SU-DHL-6 (cell line): Measurements from ENCODE around the gene DICER1.

Source experiments
- H2AFZ ChIP-seq: fragments of 200-600 bp; sonication (generic); 2 replicates; pipeline ENCODE4 v1.6.1; 2014; ENCODE audit warnings: low read depth, mild to moderate bottlenecking, moderate library complexity, mixed read lengths, antibody characterized with exemption, low read length; ENCODE audit not compliant: severe bottlenecking
- H3F3A ChIP-seq: fragments of 200-600 bp; shearing (Covaris generic); 2 replicates; pipeline ENCODE4 v1.6.0; 2016; ENCODE audit warnings: antibody characterized with exemption, mild to moderate bottlenecking; ENCODE audit not compliant: insufficient read depth
- H3K27ac ChIP-seq: fragments of 200-600 bp; sonication (generic); 2 replicates; pipeline ENCODE4 v1.5.1; 2016; ENCODE audit warnings: low read depth, mild to moderate bottlenecking, low read length, moderate library complexity, mixed read lengths
- H3K27me3 ChIP-seq: fragments of 200-600 bp; sonication (generic), shearing (Covaris generic); 2 replicates; pipeline ENCODE4 v1.6.0; 2014; ENCODE audit warnings: mild to moderate bottlenecking, low read length
- H3K36me3 ChIP-seq: fragments of 200-600 bp; sonication (generic); 2 replicates; pipeline ENCODE4 v1.6.1; 2014; ENCODE audit warnings: mild to moderate bottlenecking, low read length, mixed read lengths
- H3K4me2 ChIP-seq: fragments of 300-600, 200-600 bp; shearing (Covaris generic), sonication (generic); 2 replicates; pipeline ENCODE4 v1.6.0; 2014; ENCODE audit warnings: low read length, low read depth, mild to moderate bottlenecking; ENCODE audit not compliant: poor library complexity, severe bottlenecking
- H3K4me3 ChIP-seq: fragments of 200-600 bp; sonication (generic); 2 replicates; pipeline ENCODE4 v1.5.1; 2014; ENCODE audit warnings: antibody characterized with exemption, low read length, mild to moderate bottlenecking, mixed read lengths; ENCODE audit not compliant: insufficient read depth, poor library complexity, severe bottlenecking
- H3K79me2 ChIP-seq: fragments of 200-600 bp; sonication (generic); 2 replicates; pipeline ENCODE4 v1.6.1; 2014; ENCODE audit warnings: mild to moderate bottlenecking, low read length, moderate library complexity; ENCODE audit not compliant: insufficient read depth
- H3K9ac ChIP-seq: fragments of 200-600 bp; sonication (generic); 2 replicates; pipeline ENCODE4 v1.7.0; 2014; ENCODE audit warnings: mild to moderate bottlenecking, low read length
- H3K9me2 ChIP-seq: fragments of 200-600 bp; sonication (generic); replicated peaks from 2 replicates; pipeline ENCODE4 v1.6.1; 2014; ENCODE audit warnings: low read length; ENCODE audit not compliant: insufficient read depth
- H3K9me3 ChIP-seq: fragments of 200-600 bp; sonication (generic); 2 replicates; pipeline ENCODE4 v1.6.1; 2014; ENCODE audit warnings: low read length, mixed read lengths; ENCODE audit not compliant: insufficient read depth
- H4K20me1 ChIP-seq: fragments of 200-600 bp; sonication (generic); 2 replicates; pipeline ENCODE4 v1.6.1; 2014; ENCODE audit warnings: low read depth, mild to moderate bottlenecking, antibody characterized with exemption, low read length, moderate library complexity, mixed read lengths
- EZH2phosphoT487 ChIP-seq: fragments of 200-600 bp; sonication (generic), shearing (Covaris generic); conservative IDR thresholded peaks from 2 replicates; pipeline ENCODE4 v1.6.1; 2018; ENCODE audit warnings: mild to moderate bottlenecking, antibody characterized with exemption, low read length, moderate library complexity, mixed read lengths
- TF ChIP-seq, protein P1 (sequence below): fragments of 200-600 bp; sonication (generic); IDR thresholded peaks from one replicate; pipeline ENCODE4 v1.5.1; 2017; ENCODE audit warnings: antibody characterized with exemption, mild to moderate bottlenecking, low read length, moderate library complexity; ENCODE audit not compliant: insufficient read depth, poor library complexity, severe bottlenecking

DICER1 gene

DNA sequence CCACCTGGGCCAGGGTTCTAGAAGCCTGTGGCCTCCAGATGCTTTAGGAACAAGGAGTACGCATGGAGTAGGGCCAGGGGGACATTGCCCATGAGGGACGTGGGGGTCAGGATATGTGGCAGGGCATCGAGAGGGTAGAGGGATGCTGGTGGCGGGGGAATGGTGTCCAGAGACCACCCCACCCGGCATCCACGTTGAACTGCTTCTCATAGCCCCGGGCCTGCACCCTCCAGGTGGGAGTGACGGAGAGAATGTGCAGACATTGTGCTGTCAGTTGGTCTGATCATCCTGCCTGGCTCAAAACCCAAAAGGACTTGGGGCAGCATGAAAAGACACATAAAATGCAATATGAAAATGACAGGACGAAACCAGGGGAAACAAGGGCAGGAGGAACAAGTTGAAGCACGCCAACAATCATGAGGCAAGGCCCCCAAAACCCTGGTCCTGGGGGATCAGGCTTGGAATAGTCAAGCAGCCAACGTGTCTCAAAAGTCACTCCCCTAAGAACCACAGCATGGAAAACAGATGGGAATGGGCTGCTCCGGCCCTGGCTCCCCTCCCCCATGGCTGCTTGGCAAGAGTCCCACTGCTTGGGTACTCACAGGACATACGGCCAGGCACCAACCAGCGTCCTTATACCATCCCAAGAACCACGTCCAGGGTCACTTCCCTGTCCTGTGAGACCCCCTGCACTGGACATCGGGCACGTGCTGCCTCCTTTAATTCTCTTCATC lies 117.9 kb downstream of the DICER1 start:
- no peaks in the 10 kb centered on the region for H3K27me3 ChIP-seq
- TF ChIP-seq, protein P1, sequence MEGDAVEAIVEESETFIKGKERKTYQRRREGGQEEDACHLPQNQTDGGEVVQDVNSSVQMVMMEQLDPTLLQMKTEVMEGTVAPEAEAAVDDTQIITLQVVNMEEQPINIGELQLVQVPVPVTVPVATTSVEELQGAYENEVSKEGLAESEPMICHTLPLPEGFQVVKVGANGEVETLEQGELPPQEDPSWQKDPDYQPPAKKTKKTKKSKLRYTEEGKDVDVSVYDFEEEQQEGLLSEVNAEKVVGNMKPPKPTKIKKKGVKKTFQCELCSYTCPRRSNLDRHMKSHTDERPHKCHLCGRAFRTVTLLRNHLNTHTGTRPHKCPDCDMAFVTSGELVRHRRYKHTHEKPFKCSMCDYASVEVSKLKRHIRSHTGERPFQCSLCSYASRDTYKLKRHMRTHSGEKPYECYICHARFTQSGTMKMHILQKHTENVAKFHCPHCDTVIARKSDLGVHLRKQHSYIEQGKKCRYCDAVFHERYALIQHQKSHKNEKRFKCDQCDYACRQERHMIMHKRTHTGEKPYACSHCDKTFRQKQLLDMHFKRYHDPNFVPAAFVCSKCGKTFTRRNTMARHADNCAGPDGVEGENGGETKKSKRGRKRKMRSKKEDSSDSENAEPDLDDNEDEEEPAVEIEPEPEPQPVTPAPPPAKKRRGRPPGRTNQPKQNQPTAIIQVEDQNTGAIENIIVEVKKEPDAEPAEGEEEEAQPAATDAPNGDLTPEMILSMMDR, result no peak
- no peak for TF ChIP-seq EZH2phosphoT487
- H3F3A ChIP-seq, result no peaks in the 10 kb centered on the region
- H4K20me1 ChIP-seq, result no peaks in the 10 kb centered on the region
- no peaks in the 10 kb centered on the region for H3K9me2 ChIP-seq
- H3K9me3 ChIP-seq, result no peaks in the 10 kb centered on the region
- H3K27ac ChIP-seq, result no peak overlapping the region
- H3K9ac ChIP-seq, result no peak overlapping the region
- no peak overlapping the region for H2AFZ ChIP-seq
- no peak overlapping the region for H3K4me3 ChIP-seq
- no peaks in the 10 kb centered on the region for H3K79me2 ChIP-seq
- H3K36me3 ChIP-seq, result no peaks in the 10 kb centered on the region
- no peak overlapping the region for H3K4me2 ChIP-seq

DNA sequence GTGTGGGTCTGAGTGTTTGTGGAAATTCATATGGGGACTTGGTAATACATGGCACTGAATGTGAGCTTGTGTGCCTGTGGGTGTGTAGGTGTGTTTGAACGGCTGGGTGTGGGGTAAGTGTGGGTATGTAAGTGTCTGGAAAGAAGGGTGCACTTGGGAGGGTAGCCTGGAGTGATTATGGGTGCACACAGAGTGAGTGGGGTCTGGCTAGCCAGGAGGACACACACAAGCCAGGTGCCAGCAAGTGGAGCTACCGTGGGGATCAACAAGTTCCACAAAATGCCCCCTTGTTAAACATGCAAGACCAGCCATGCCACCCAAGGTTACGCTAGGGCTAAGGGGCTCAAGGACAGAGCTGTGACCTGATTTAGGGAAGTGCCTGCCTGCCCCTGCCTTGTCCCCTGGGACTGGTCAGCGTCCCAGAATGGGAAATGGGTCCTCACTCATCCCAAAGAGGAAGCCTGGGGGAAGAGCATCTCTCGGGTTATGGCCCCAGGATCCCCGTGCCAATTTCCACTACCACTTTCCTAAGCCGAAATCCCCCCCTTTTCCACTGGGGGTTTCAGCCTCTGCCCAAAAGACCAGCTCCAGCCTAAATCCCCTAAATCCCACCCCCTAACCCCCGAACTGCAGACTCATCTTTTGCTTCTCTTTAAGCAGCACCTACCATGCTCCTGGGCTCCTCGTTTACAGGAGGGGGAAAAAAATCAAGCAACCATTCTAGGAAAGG lies 118.6 kb downstream of the DICER1 start:
- Histone ChIP-seq H3K27ac (no peak overlapping the region), H2AFZ (no peak overlapping the region), H3K9me3 (no peaks in the 10 kb centered on the region), H3K4me2 (no peak overlapping the region), H3K27me3 (no peaks in the 10 kb centered on the region), H3F3A (no peaks in the 10 kb centered on the region), H3K9me2 (no peaks in the 10 kb centered on the region), H4K20me1 (no peaks in the 10 kb centered on the region), H3K79me2 (no peaks in the 10 kb centered on the region), H3K36me3 (no peaks in the 10 kb centered on the region), H3K4me3 (no peak overlapping the region), H3K9ac (no peak overlapping the region)
- TF ChIP-seq, protein P1, result no peak
- TF ChIP-seq EZH2phosphoT487, result no peak

DNA sequence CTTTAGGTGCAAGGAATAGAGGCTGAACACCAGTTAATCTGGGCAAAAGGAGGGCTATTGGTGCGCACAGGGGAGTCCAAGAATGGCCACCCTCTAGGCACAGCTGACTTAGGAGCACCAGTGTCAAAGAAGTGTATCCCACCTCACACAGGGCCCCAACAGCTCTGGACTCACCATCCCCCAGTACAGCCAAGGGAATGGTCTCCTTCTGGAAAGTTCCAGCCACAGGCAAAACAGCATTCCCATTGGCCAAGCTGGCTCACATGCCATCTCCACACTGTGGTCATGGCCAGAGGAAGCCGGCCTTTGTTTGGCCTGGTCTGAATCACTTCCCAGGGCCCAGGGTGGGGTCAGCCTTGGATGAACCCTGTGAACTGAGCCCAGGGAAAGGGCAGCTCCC lies 120.1 kb downstream of the DICER1 start:
- TF ChIP-seq, protein P1, result no peak
- no peak for TF ChIP-seq EZH2phosphoT487
- H3F3A ChIP-seq, result no peaks in the 10 kb centered on the region
- no peaks in the 10 kb centered on the region for H4K20me1 ChIP-seq
- H3K79me2 ChIP-seq, result no peaks in the 10 kb centered on the region
- no peaks in the 10 kb centered on the region for H3K9me3 ChIP-seq
- no peak overlapping the region for H3K9ac ChIP-seq
- no peak overlapping the region for H3K4me2 ChIP-seq
- H3K27ac ChIP-seq, result no peak overlapping the region
- H3K9me2 ChIP-seq, result no peaks in the 10 kb centered on the region
- H3K4me3 ChIP-seq, result no peak overlapping the region
- no peak overlapping the region for H2AFZ ChIP-seq
- no peaks in the 10 kb centered on the region for H3K27me3 ChIP-seq
- H3K36me3 ChIP-seq, result no peaks in the 10 kb centered on the region
